Upper lobe of left lung (tissue), 6 donors: ENCODE data around the gene PSMB7. TPM values are rescaled to one million over a fixed set of nuclear protein-coding genes. Genes with fewer than 3 reads are reported as not detected.
A peak's percentile ranks its signal among the peaks of the same experiment; 100 is the strongest.

Experiments
- ATAC-seq, 2 donors: fragments of 200-7000 bp; cut with Tn5 transposase; one replicate each; pipeline ENCODE4 v1.9.1; 2022; ENCODE audit warnings: mild to moderate bottlenecking in 2 of 2, moderate library complexity in 2 of 2; ENCODE audit not compliant: low FRiP score in 2 of 2
- DNase-seq, 2 donors: peaks; one replicate each; pipeline ENCODE4 v3.0.0-alpha.2; 2019 to 2020
- H3K27ac ChIP-seq, 4 donors: fragments of 200-600 bp; sonication (generic); one replicate each; pipeline ENCODE4 v1.5.1; 2016 to 2019
- H3K27me3 ChIP-seq, 4 donors: fragments of 200-600 bp; sonication (generic); one replicate each; pipeline ENCODE4 v1.5.1; 2017 to 2019
- H3K36me3 ChIP-seq, 4 donors: fragments of 200-600 bp; sonication (generic); one replicate each; pipeline ENCODE4 v1.5.1; 2016 to 2019
- H3K4me1 ChIP-seq, 4 donors: fragments of 200-600 bp; sonication (generic); one replicate each; pipeline ENCODE4 v1.5.1; 2018 to 2019
- H3K4me3 ChIP-seq, 4 donors: fragments of 200-600 bp; sonication (generic); one replicate each; pipeline ENCODE4 v1.5.1; 2017 to 2019; ENCODE audit warnings: mild to moderate bottlenecking in 2 of 4, moderate library complexity in 1 of 4
- H3K9me3 ChIP-seq, 4 donors: fragments of 200-600 bp; sonication (generic); one replicate each; pipeline ENCODE4 v1.5.1; 2018 to 2019
- EP300 ChIP-seq, 4 donors: sonication (generic); formaldehyde crosslinking; IDR thresholded peaks; one replicate each; pipeline ENCODE4 v1.5.1; 2017; ENCODE audit warnings: antibody characterized with exemption in 4 of 4, control low read depth in 2 of 4
- POLR2A ChIP-seq, 4 donors: fragments of 450-650 bp; IDR thresholded peaks; one replicate each; pipeline ENCODE4 v1.5.1; 2016 to 2017; ENCODE audit warnings: antibody characterized with exemption in 4 of 4, mild to moderate bottlenecking in 2 of 4
- POLR2AphosphoS5 ChIP-seq, 2 donors: sonication (generic); formaldehyde crosslinking; IDR thresholded peaks; one replicate each; pipeline ENCODE4 v1.5.1; 2017; ENCODE audit warnings: antibody characterized with exemption in 2 of 2
- WGBS, 2 donors: methylation state at CpG; one replicate each; pipeline ENCODE4 v1.1.5; 2017 to 2018; 5-methylcytosine and 5-hydroxymethylcytosine counted together
- total RNA-seq, 6 donors: library from RNA; depleted of rRNA in 4 of 6; stranded (reverse); fragments of >200 nt in 4 of 6; gene quantifications; one replicate each; pipeline versions ENCODE4 v1.1.0 to v1.2.1, GENCODE V29; 2016 to 2021
- TF ChIP-seq, protein P1 (sequence below), 6 experiments: fragments of 450-650 bp in 4 of 6; fragments of 200-600 bp in 2 of 6; sonication (generic) in 2 of 6; IDR thresholded peaks; one replicate each; pipeline ENCODE4 v1.5.1; 2016 to 2019; ENCODE audit warnings: antibody characterized with exemption in 6 of 6
- donor health status: DM: no; HTN: no; CAD: no; lungs with moderate emphysema.
- donor health status: DM: no; HTN: yes; CAD: no; lungs with severe emphysema.

The PSMB7 gene
- total RNA-seq, 6 donors from 2014 or later: 17.8 to 112 (median 87.1) TPM

- no peaks in the 10 kb centered on the region for H3K27me3 ChIP-seq
- TF ChIP-seq POLR2A (IDR thresholded peaks at IDR 0.05) (no peak), EP300 (IDR thresholded peaks at IDR 0.05) (no peak), POLR2AphosphoS5 (IDR thresholded peaks at IDR 0.05) (no peak)
- TF ChIP-seq, protein P1, sequence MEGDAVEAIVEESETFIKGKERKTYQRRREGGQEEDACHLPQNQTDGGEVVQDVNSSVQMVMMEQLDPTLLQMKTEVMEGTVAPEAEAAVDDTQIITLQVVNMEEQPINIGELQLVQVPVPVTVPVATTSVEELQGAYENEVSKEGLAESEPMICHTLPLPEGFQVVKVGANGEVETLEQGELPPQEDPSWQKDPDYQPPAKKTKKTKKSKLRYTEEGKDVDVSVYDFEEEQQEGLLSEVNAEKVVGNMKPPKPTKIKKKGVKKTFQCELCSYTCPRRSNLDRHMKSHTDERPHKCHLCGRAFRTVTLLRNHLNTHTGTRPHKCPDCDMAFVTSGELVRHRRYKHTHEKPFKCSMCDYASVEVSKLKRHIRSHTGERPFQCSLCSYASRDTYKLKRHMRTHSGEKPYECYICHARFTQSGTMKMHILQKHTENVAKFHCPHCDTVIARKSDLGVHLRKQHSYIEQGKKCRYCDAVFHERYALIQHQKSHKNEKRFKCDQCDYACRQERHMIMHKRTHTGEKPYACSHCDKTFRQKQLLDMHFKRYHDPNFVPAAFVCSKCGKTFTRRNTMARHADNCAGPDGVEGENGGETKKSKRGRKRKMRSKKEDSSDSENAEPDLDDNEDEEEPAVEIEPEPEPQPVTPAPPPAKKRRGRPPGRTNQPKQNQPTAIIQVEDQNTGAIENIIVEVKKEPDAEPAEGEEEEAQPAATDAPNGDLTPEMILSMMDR (IDR thresholded peaks at IDR 0.05): no peak
- peak; percentile 54 to 69 for ATAC-seq
- 66 to 81% methylated on average over 6 to 12 of the region's 12 CpGs for WGBS, 2 donors
- peak in 1 of 2 donors; percentile 69 for DNase-seq
- peak overlapping the region in 1 of 4 donors; percentile 23 for H3K27ac ChIP-seq
- H3K4me1 ChIP-seq: peaks cover 18 to 53% (median 31%) of the 10 kb centered on the region in 4 donors
- H3K4me3 ChIP-seq: no peak overlapping the region
- H3K9me3 ChIP-seq: no peaks in the 10 kb centered on the region
- peaks cover 0 to 9% (median 7%) of the 10 kb centered on the region in 4 donors for H3K36me3 ChIP-seq
Observed at GRCh38 chr9:124392254-124392870, 22.9 kb downstream of the PSMB7 start.

DNA sequence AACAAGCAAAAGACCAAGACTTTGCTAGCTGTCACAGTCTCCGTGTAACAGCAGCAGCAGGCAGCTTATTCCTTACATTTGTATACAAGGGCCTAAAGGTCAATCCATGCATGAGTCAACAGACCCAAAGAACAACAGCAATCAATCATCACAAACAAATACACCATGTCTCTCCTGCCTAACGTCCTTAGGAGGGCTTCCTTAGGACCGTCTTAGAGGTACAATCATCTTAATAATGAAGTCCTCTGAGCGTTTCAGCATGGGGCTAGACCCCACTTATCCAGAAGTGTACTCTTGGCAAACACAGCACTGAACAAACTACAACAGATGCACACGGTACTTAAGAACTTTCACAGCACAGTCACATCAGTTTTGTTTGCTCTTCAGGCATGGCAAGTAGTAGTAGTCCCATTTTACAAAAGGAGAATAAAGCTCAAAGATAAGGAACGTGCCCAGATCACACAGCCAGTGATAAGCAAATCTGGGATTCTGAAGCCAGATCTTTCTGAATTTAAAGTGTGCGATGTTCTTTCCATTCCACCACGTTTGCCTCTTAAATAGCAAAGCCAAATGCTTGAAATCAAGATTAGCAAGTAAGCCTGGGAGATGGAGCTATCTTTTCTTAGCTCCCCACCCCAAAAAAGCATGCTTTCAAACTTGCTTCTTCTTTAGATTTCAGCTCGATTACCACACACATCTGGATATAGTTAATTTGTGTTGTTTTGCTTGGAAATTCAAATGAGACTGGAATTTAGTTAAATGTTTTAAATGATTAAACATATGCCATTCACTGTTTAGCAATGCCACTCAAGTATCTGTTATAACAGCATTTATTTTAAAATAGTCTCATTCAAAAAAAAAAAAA, 24.2 kb downstream of the PSMB7 start:
- no peak overlapping the region for H3K4me3 ChIP-seq
- peaks cover 22 to 53% (median 35%) of the 10 kb centered on the region in 4 donors for H3K4me1 ChIP-seq
- H3K27me3 ChIP-seq: no peaks in the 10 kb centered on the region
- ATAC-seq (no peak), DNase-seq (no peak)
- TF ChIP-seq, protein P1 (IDR thresholded peaks at IDR 0.05): no peak
- TF ChIP-seq POLR2AphosphoS5 (IDR thresholded peaks at IDR 0.05) (no peak), EP300 (IDR thresholded peaks at IDR 0.05) (no peak), POLR2A (IDR thresholded peaks at IDR 0.05) (no peak)
- H3K27ac ChIP-seq: no peak overlapping the region
- WGBS, 2 donors: 54 to 55% methylated on average over 9 of the region's 9 CpGs
- peaks cover 0 to 6% (median 0%) of the 10 kb centered on the region in 4 donors for H3K36me3 ChIP-seq
- no peaks in the 10 kb centered on the region for H3K9me3 ChIP-seq

DNA sequence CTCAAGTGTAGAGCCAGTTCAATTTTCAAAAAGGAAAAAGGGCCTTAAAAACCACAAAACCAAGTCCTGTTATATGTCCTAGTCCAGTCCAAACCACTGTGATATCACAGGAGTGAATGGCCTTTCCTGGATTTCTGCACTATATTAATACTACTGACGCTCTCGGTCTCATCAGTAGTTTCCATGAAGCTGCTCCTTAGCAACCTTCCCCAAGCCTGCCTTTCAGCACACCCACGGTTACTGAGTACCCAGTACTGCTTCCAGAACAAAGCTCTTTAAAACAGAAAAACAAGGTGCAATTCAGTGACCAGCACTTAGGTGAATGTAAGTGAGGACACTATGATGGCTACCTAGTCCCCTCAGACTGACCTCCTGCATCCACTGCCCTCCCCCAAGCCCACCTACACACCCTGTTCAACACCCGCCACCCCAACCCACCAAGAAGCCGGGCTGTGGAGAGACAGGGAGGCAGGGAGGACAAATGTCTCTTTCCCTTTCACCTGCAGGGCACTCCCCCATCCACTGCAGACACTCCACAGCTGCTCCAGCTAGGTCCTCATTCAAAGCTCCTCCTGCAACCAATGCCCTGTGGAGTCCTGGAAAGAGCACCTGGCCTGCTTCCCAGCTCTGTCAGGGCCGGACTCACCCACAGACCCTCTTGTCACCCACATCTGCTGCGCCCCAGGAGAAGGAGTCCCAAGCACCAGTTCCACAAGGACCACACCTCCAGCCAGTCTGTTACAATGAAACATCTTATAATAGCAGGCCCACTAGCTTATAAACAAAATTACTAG, 25.9 kb downstream of the PSMB7 start:
- DNase-seq (no peak), ATAC-seq (no peak)
- Histone ChIP-seq H3K4me1 (peaks cover 22 to 53% (median 35%) of the 10 kb centered on the region in 4 donors), H3K4me3 (no peak overlapping the region), H3K27me3 (no peaks in the 10 kb centered on the region), H3K9me3 (no peaks in the 10 kb centered on the region), H3K36me3 (peaks cover 0 to 6% (median 0%) of the 10 kb centered on the region in 4 donors), H3K27ac (no peak overlapping the region)
- TF ChIP-seq POLR2A (IDR thresholded peaks at IDR 0.05) (no peak), POLR2AphosphoS5 (IDR thresholded peaks at IDR 0.05) (no peak), EP300 (IDR thresholded peaks at IDR 0.05) (no peak)
- TF ChIP-seq, protein P1 (IDR thresholded peaks at IDR 0.05): no peak
- 81 to 86% methylated on average over 6 to 7 of the region's 7 CpGs for WGBS, 2 donors

DNA sequence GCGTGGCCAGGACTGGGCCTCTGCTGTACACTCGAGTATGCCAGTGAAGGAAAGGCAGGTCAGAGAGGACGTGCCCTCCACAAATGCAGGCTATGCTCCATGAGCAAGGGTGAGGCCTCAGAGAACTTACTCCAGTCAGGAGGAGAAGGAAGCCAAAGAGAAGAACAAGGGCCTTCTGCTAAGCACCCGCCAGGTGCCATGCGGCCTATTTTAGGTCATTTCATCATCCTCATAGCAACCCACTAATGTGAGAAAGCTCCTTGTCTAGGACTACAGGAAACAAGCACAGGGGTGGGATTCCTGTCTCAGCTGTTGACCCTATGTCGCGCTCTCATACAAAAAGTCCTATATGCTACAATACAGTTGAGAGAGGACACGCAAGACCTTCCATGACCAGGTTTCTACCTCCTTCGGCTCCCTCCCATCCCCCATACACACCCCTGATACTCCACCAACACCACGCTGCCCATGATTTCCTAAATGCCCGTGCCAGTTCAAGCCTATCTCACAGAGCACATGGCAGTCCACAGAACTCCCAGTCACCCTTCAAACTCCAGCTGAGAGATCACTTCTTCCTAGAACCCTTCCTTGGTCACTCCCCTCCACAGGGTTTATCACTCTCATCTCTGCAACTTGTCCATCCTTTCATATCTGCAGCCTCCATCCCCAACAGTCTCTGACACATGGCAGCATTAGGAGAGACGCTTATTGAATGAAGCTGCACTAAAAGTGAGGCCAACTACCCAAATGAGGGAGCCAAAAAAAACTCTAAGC, 26.8 kb downstream of the PSMB7 start:
- Histone ChIP-seq H3K4me3 (no peak overlapping the region), H3K4me1 (peaks cover 22 to 53% (median 35%) of the 10 kb centered on the region in 4 donors), H3K9me3 (no peaks in the 10 kb centered on the region), H3K27ac (no peak overlapping the region), H3K36me3 (peaks cover 0 to 8% (median 7%) of the 10 kb centered on the region in 4 donors), H3K27me3 (no peaks in the 10 kb centered on the region)
- DNase-seq (no peak), ATAC-seq (no peak)
- WGBS, 2 donors: 81 to 87% methylated on average over 12 of the region's 12 CpGs
- no peak for TF ChIP-seq EP300 (IDR thresholded peaks at IDR 0.05)
- TF ChIP-seq POLR2A (IDR thresholded peaks at IDR 0.05): no peak
- TF ChIP-seq, protein P1 (IDR thresholded peaks at IDR 0.05): no peak
- no peak for TF ChIP-seq POLR2AphosphoS5 (IDR thresholded peaks at IDR 0.05)
